GM23338 (cell line): ENCODE data around the gene MAN1C1. TPM values are rescaled to one million over a fixed set of nuclear protein-coding genes. Genes with fewer than 3 reads are reported as not detected.

ENCODE experiments used
- ATAC-seq: fragments of 200-7000 bp; cut with Tn5 transposase; 3 replicates; pipeline ENCODE4 v1.9.1; 2020
- DNase-seq: peaks from one replicate; pipeline ENCODE4 v3.0.0-alpha.2; 2015; ENCODE audit warnings: low spot score
- H2AFZ ChIP-seq: fragments of 200-600 bp; sonication (generic); 2 replicates; pipeline ENCODE4 v1.8.0; 2016; ENCODE audit warnings: antibody characterized with exemption, mild to moderate bottlenecking, moderate library complexity
- H3F3A ChIP-seq: fragments of 200-600 bp; sonication (generic); replicated peaks from 2 replicates; pipeline ENCODE4 v1.8.0; 2017; ENCODE audit warnings: antibody characterized with exemption, mixed run types, low read depth
- H3K27ac ChIP-seq: fragments of 200-600 bp; sonication (generic); 2 replicates; pipeline ENCODE4 v1.6.1; 2016; ENCODE audit warnings: low read depth
- H3K27me3 ChIP-seq: fragments of 200-600 bp; sonication (generic); 2 replicates; pipeline ENCODE4 v1.8.0; 2016; ENCODE audit warnings: mild to moderate bottlenecking, mixed run types, moderate library complexity; ENCODE audit not compliant: insufficient read depth
- H3K36me3 ChIP-seq: fragments of 200-600 bp; sonication (generic); 2 replicates; pipeline ENCODE4 v1.8.0; 2016; ENCODE audit warnings: mild to moderate bottlenecking; ENCODE audit not compliant: insufficient read depth
- H3K4me1 ChIP-seq: fragments of 200-600 bp; sonication (generic); 2 replicates; pipeline ENCODE4 v1.8.0; 2016; ENCODE audit warnings: mild to moderate bottlenecking, moderate library complexity; ENCODE audit not compliant: insufficient read depth
- H3K4me2 ChIP-seq: fragments of 200-600 bp; sonication (generic); 2 replicates; pipeline ENCODE4 v1.7.1; 2017; ENCODE audit warnings: mixed run types
- H3K4me3 ChIP-seq: fragments of 200-600 bp; sonication (generic); 2 replicates; pipeline ENCODE4 v1.6.1; 2016; ENCODE audit warnings: mixed run types
- H3K79me2 ChIP-seq: fragments of 200-600 bp; sonication (generic); replicated peaks from 2 replicates; pipeline ENCODE4 v1.8.0; 2017; ENCODE audit warnings: mild to moderate bottlenecking; ENCODE audit not compliant: insufficient read depth
- H3K9me2 ChIP-seq: fragments of 200-600 bp; sonication (generic); 2 replicates; pipeline ENCODE4 v1.8.0; 2017; ENCODE audit not compliant: insufficient read depth
- H4K20me1 ChIP-seq: fragments of 200-600 bp; sonication (generic); replicated peaks from 2 replicates; pipeline ENCODE4 v1.8.0; 2017; ENCODE audit warnings: mild to moderate bottlenecking; ENCODE audit not compliant: insufficient read depth
- H3K27ac Mint-ChIP-seq: 2 replicates; pipeline ENCODE4 v1.8.0; 2020; ENCODE audit warnings: inconsistent platforms, mild to moderate bottlenecking, moderate library complexity, mixed read lengths
- H3K27me3 Mint-ChIP-seq: 3 replicates; pipeline ENCODE4 v1.8.0; 2022; ENCODE audit warnings: low read depth, mild to moderate bottlenecking, moderate library complexity, mixed read lengths, inconsistent platforms; ENCODE audit not compliant: insufficient read depth, poor library complexity
- H3K36me3 Mint-ChIP-seq: 3 replicates; pipeline ENCODE4 v1.8.0; 2021; ENCODE audit warnings: low read depth, mild to moderate bottlenecking, inconsistent platforms, moderate library complexity, mixed read lengths
- H3K4me1 Mint-ChIP-seq: 3 replicates; pipeline ENCODE4 v1.8.0; 2020; ENCODE audit warnings: mild to moderate bottlenecking, inconsistent platforms, mixed read lengths
- H3K4me3 Mint-ChIP-seq: 3 replicates; pipeline ENCODE4 v1.8.0; 2021; ENCODE audit warnings: moderate library complexity, mild to moderate bottlenecking, inconsistent platforms, mixed read lengths
- H3K9me3 Mint-ChIP-seq: 3 replicates; pipeline ENCODE4 v1.8.0; 2020; ENCODE audit warnings: moderate library complexity, mild to moderate bottlenecking, inconsistent platforms, mixed read lengths
- CTCF ChIP-seq, 2 experiments: fragments of 200-600 bp in 1 of 2; sonication (generic) in 1 of 2; conservative IDR thresholded peaks; 2 replicates each; pipeline versions ENCODE4 v1.5.1 to v1.6.1; 2016 to 2017; ENCODE audit warnings: antibody characterized with exemption in 2 of 2, low read depth in 2 of 2, mild to moderate bottlenecking in 2 of 2, moderate library complexity in 1 of 2
- EZH2 ChIP-seq: fragments of 200-600 bp; sonication (generic); IDR thresholded peaks from one replicate; pipeline ENCODE4 v1.8.0; 2017; ENCODE audit warnings: antibody characterized with exemption, mild to moderate bottlenecking, low read depth; ENCODE audit not compliant: unreplicated experiment
- EZH2phosphoT487 ChIP-seq: fragments of 200-600 bp; sonication (generic); IDR thresholded peaks from one replicate; pipeline ENCODE4 v1.8.1; 2018; ENCODE audit warnings: antibody characterized with exemption; ENCODE audit not compliant: unreplicated experiment
- NANOG ChIP-seq: IDR thresholded peaks from 2 replicates; pipeline ENCODE4 v1.6.1; 2016; ENCODE audit warnings: antibody characterized with exemption, borderline replicate concordance
- REST ChIP-seq: IDR thresholded peaks from one replicate; pipeline ENCODE4 v1.6.1; 2018; ENCODE audit warnings: antibody characterized with exemption; ENCODE audit not compliant: unreplicated experiment
- ZNF462 ChIP-seq: fragments of 250-450 bp; sonication (Bioruptor Pico); IDR thresholded peaks from 2 replicates; pipeline ENCODE4 v1.5.0; 2020; ENCODE audit warnings: mild to moderate bottlenecking, moderate library complexity
- polyA plus RNA-seq: library from polyadenylated mRNA; unstranded; fragments of >200 nt; fragmentation: Nextera tagmentation; extraction: Ambion mirVana; gene quantifications from 2 replicates; pipeline ENCODE4 v1.2.1, GENCODE V29; 2016
- total RNA-seq: library from RNA; depleted of rRNA; stranded (reverse); fragments of >200 nt; shearing (Covaris generic); gene quantifications from 2 replicates; pipeline ENCODE4 v1.2.3, GENCODE V29; 2014
- TF ChIP-seq, protein P1 (sequence below): IDR thresholded peaks from 2 replicates; pipeline ENCODE4 v1.6.1; 2016; ENCODE audit warnings: antibody characterized with exemption

Gene MAN1C1
- total and polyA plus RNA-seq, 2 experiments from 2014 or later = 5.4 to 13.6 TPM

- Mint-ChIP-seq H3K4me3 (no peak overlapping the region), H3K36me3 (no peaks in the 10 kb centered on the region; the same call in 2 of the 3 replicates), H3K4me1 (peaks cover 33% of the 10 kb centered on the region), H3K27ac (no peak overlapping the region), H3K9me3 (no peaks in the 10 kb centered on the region; the same call in 2 of the 3 replicates), H3K27me3 (peaks cover 6% of the 10 kb centered on the region)
- no peak overlapping the region for H2AFZ ChIP-seq
- H3K27me3 ChIP-seq = no peaks in the 10 kb centered on the region
- TF ChIP-seq CTCF (conservative IDR thresholded peaks at IDR 0.05; ENCODE audit: low read depth in 2 of 2) = peak in 1 of 2 experiments; percentile 20; a peak in 1 of 4 replicates
- no peak for TF ChIP-seq NANOG
- H3K27ac ChIP-seq = no peak overlapping the region
- H3K9me2 ChIP-seq = peaks cover 4% of the 10 kb centered on the region; the same call in 1 of the 2 replicates
- H3K4me3 ChIP-seq = no peak overlapping the region
- H4K20me1 ChIP-seq = no peaks in the 10 kb centered on the region
- no peaks in the 10 kb centered on the region for H3K79me2 ChIP-seq
- no peaks in the 10 kb centered on the region for H3K36me3 ChIP-seq
- H3K4me1 ChIP-seq = peaks cover 22% of the 10 kb centered on the region
- ATAC-seq (peak; percentile 9; the same call in 1 of the 3 replicates), DNase-seq (no peak)
- H3K4me2 ChIP-seq = no peak overlapping the region
- peaks cover 23% of the 10 kb centered on the region; the same call in 1 of the 2 replicates for H3F3A ChIP-seq
Measured at GRCh38 chr1:25590096-25590824, 26.3 kb upstream of the MAN1C1 start.

- peaks cover 8% of the 10 kb centered on the region for H3K27me3 Mint-ChIP-seq
- no peak for ATAC-seq
- H3K9me2 ChIP-seq = peaks cover 5% of the 10 kb centered on the region; the same call in 1 of the 2 replicates
- no peak for TF ChIP-seq REST
- TF ChIP-seq ZNF462 = no peak
- no peak for TF ChIP-seq EZH2phosphoT487
- no peak for TF ChIP-seq EZH2
- TF ChIP-seq, protein P1, sequence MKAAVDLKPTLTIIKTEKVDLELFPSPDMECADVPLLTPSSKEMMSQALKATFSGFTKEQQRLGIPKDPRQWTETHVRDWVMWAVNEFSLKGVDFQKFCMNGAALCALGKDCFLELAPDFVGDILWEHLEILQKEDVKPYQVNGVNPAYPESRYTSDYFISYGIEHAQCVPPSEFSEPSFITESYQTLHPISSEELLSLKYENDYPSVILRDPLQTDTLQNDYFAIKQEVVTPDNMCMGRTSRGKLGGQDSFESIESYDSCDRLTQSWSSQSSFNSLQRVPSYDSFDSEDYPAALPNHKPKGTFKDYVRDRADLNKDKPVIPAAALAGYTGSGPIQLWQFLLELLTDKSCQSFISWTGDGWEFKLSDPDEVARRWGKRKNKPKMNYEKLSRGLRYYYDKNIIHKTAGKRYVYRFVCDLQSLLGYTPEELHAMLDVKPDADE = no peak
Measured at GRCh38 chr1:25593861-25594260, 22.7 kb upstream of the MAN1C1 start.

More at GRCh38 chr1:25593861-25594260, 22.7 kb upstream of the MAN1C1 start:
- Mint-ChIP-seq H3K4me3 (no peak overlapping the region), H3K27ac (no peak overlapping the region), H3K36me3 (no peaks in the 10 kb centered on the region; the same call in 2 of the 3 replicates), H3K4me1 (peaks cover 4% of the 10 kb centered on the region), H3K9me3 (peaks cover 2% of the 10 kb centered on the region; the same call in 1 of the 3 replicates)
- no peak overlapping the region for H3K4me3 ChIP-seq
- no peaks in the 10 kb centered on the region for H4K20me1 ChIP-seq
- no peak overlapping the region for H2AFZ ChIP-seq
- no peaks in the 10 kb centered on the region for H3K27me3 ChIP-seq
- DNase-seq = no peak
- H3K4me1 ChIP-seq = peaks cover 3% of the 10 kb centered on the region; the same call in 1 of the 2 replicates
- H3K79me2 ChIP-seq = no peaks in the 10 kb centered on the region
- H3K4me2 ChIP-seq = no peak overlapping the region
- no peaks in the 10 kb centered on the region for H3K36me3 ChIP-seq
- H3K27ac ChIP-seq = no peak overlapping the region
- H3F3A ChIP-seq = peaks cover 9% of the 10 kb centered on the region; the same call in 1 of the 2 replicates
